IMR-90 (cell line): ENCODE measurements around the gene ZNF3. TPM values are rescaled to one million over a fixed set of nuclear protein-coding genes. Genes with fewer than 3 reads are reported as not detected.

Source experiments
- ATAC-seq: fragments of 200-7000 bp; cut with Tn5 transposase; 2 replicates; pipeline ENCODE4 v1.9.1; 2020; ENCODE audit warnings: low read depth, mild to moderate bottlenecking, moderate library complexity
- BruUV-seq: library from RNA; stranded (reverse); fragments of 400-500 nt; replicated peaks from 2 replicates; lab custom pipeline; 2021; lab: Mats Ljungman, UMichigan
- CTCF ChIA-PET: fragments of 300-600 bp; formaldehyde crosslinking; extraction: SDS; loops from one replicate; lab custom pipeline; 2021; ENCODE audit warnings: antibody characterized with exemption; lab: Yijun Ruan, JAX
- POLR2A ChIA-PET: fragments of 300-600 bp; sonication (Branson Sonifier 250); formaldehyde crosslinking; loops from one replicate; lab custom pipeline; 2022; ENCODE audit warnings: antibody characterized with exemption; ENCODE audit not compliant: unreplicated experiment; lab: Charles Lee
- DNase-seq: peaks from one replicate; pipeline ENCODE4 v3.0.0; 2013
- H2AFZ ChIP-seq: replicated peaks from 2 replicates; pipeline ENCODE3; 2013; ENCODE audit warnings: low read length, mild to moderate bottlenecking; ENCODE audit not compliant: poor library complexity
- H2AK5ac ChIP-seq: 2 replicates; pipeline ENCODE4 v1.6.1; 2013; ENCODE audit warnings: low read depth, low read length, inconsistent platforms
- H2AK9ac ChIP-seq: replicated peaks from 2 replicates; pipeline ENCODE3; 2013; ENCODE audit warnings: mild to moderate bottlenecking, low read depth, low read length, moderate library complexity; ENCODE audit not compliant: poor library complexity
- H2BK120ac ChIP-seq: 2 replicates; pipeline ENCODE4 v1.6.1; 2013; ENCODE audit warnings: low read depth, low read length, inconsistent platforms
- H2BK15ac ChIP-seq: 3 replicates; pipeline ENCODE4 v1.6.1; 2013; ENCODE audit warnings: low read depth, low read length, inconsistent platforms
- H2BK20ac ChIP-seq: 2 replicates; pipeline ENCODE4 v1.6.1; 2013; ENCODE audit warnings: low read depth, mild to moderate bottlenecking, inconsistent platforms, low read length, moderate library complexity
- H2BK5ac ChIP-seq: 2 replicates; pipeline ENCODE4 v1.6.1; 2013; ENCODE audit warnings: mild to moderate bottlenecking, low read depth, low read length, inconsistent platforms; ENCODE audit not compliant: poor library complexity, severe bottlenecking
- H3K14ac ChIP-seq: replicated peaks from 2 replicates; pipeline ENCODE4 v1.6.1; 2013; ENCODE audit warnings: low read depth, low read length, inconsistent platforms
- H3K18ac ChIP-seq: 2 replicates; pipeline ENCODE4 v1.6.1; 2013; ENCODE audit warnings: low read depth, low read length, control low read depth
- H3K23ac ChIP-seq: 2 replicates; pipeline ENCODE4 v1.6.1; 2013; ENCODE audit warnings: low read depth, low read length, inconsistent platforms
- H3K27ac ChIP-seq: 2 replicates; pipeline ENCODE4 v1.5.1; 2013; ENCODE audit warnings: mild to moderate bottlenecking, control low read depth, low read length; ENCODE audit not compliant: insufficient read depth
- H3K27me3 ChIP-seq: 2 replicates; pipeline ENCODE4 v1.6.1; 2013; ENCODE audit warnings: low read length; ENCODE audit not compliant: control insufficient read depth, insufficient read depth
- H3K36me3 ChIP-seq: 2 replicates; pipeline ENCODE4 v1.6.1; 2013; ENCODE audit warnings: low read length, mixed read lengths; ENCODE audit not compliant: control insufficient read depth, insufficient read depth
- H3K4ac ChIP-seq: 2 replicates; pipeline ENCODE4 v1.6.1; 2013; ENCODE audit warnings: low read depth, low read length, inconsistent platforms
- H3K4me1 ChIP-seq: 2 replicates; pipeline ENCODE4 v1.6.1; 2013; ENCODE audit warnings: low read length, mixed read lengths; ENCODE audit not compliant: control insufficient read depth, insufficient read depth
- H3K4me2 ChIP-seq: 2 replicates; pipeline ENCODE4 v1.6.1; 2013; ENCODE audit warnings: low read depth, mild to moderate bottlenecking, control low read depth, low read length, moderate library complexity
- H3K4me3 ChIP-seq: 2 replicates; pipeline ENCODE4 v1.5.1; 2013; ENCODE audit warnings: low read depth, mild to moderate bottlenecking, control low read depth, low read length, moderate library complexity; ENCODE audit not compliant: insufficient read depth
- H3K56ac ChIP-seq: 2 replicates; pipeline ENCODE4 v1.6.1; 2013; ENCODE audit warnings: low read length, inconsistent platforms; ENCODE audit not compliant: insufficient read depth; ENCODE audit errors: extremely low read depth
- H3K79me1 ChIP-seq, 2 experiments: 2 replicates each; pipeline ENCODE4 v1.6.1; 2013; ENCODE audit warnings: low read length in 2 of 2, inconsistent platforms in 1 of 2, low read depth in 1 of 2
- H3K9ac ChIP-seq: 2 replicates; pipeline ENCODE4 v1.6.1; 2013; ENCODE audit warnings: low read depth, low read length, control low read depth
- H3K9me1 ChIP-seq: 2 replicates; pipeline ENCODE4 v1.6.1; 2013; ENCODE audit warnings: low read length, inconsistent platforms; ENCODE audit not compliant: insufficient read depth
- H3K9me3 ChIP-seq: 2 replicates; pipeline ENCODE4 v1.6.1; 2013; ENCODE audit warnings: low read length; ENCODE audit not compliant: control insufficient read depth, insufficient read depth
- H4K20me1 ChIP-seq: 2 replicates; pipeline ENCODE4 v1.6.1; 2013; ENCODE audit warnings: low read length, inconsistent platforms; ENCODE audit not compliant: insufficient read depth
- H4K5ac ChIP-seq: 2 replicates; pipeline ENCODE4 v1.6.1; 2013; ENCODE audit warnings: mild to moderate bottlenecking, low read depth, low read length, control low read depth
- H4K8ac ChIP-seq, 2 experiments: 2 replicates each; pipeline ENCODE4 v1.6.1; 2013; ENCODE audit warnings: low read depth in 2 of 2, low read length in 2 of 2, control low read depth in 1 of 2, inconsistent platforms in 1 of 2
- H4K91ac ChIP-seq: 2 replicates; pipeline ENCODE4 v1.6.1; 2013; ENCODE audit warnings: low read depth, low read length, inconsistent platforms; ENCODE audit not compliant: insufficient read depth
- CHD1 ChIP-seq: IDR thresholded peaks from 2 replicates; pipeline ENCODE4 v1.6.1; 2012; ENCODE audit warnings: low read depth, low read length, improper control_type of control experiment
- MAFK ChIP-seq: IDR thresholded peaks from 2 replicates; pipeline ENCODE4 v1.6.1; 2012; ENCODE audit warnings: low read depth, low read length, improper control_type of control experiment
- RCOR1 ChIP-seq: IDR thresholded peaks from 2 replicates; pipeline ENCODE4 v1.6.1; 2012; ENCODE audit warnings: mild to moderate bottlenecking, low read length, improper control_type of control experiment; ENCODE audit not compliant: insufficient replicate concordance
- WGBS, 2 experiments: methylation state at CpG; one replicate each; pipeline versions ENCODE4 v1.1.5 to v1.1.7; 2013; ENCODE audit warnings: missing lambda C conversion rate in 2 of 2; ENCODE audit not compliant: insufficient read length in 1 of 2; ENCODE audit errors: extremely low coverage in 2 of 2; 5-methylcytosine and 5-hydroxymethylcytosine counted together
- dilution Hi-C: fragments of 300-500 bp; cut with HindIII; formaldehyde crosslinking; loops from one replicate; pipeline ENCODE4 v1.14.3; 2018; ENCODE audit warnings: low sequenced_read_pairs; ENCODE audit not compliant: unreplicated experiment
- in situ Hi-C: fragments of 300-500 bp; cut with MboI; formaldehyde crosslinking; loops from 3 replicates; pipeline ENCODE4 v1.14.3; 2019; ENCODE audit warnings: low sequenced_read_pairs, inconsistent platforms, mixed read lengths
- intact Hi-C: fragments of 100-400 bp; cut with micrococcal nuclease; formaldehyde crosslinking; loops from 2 replicates; pipeline ENCODE4 v1.10.0; 2022
- polyA plus RNA-seq, 3 experiments: library from polyadenylated mRNA; depleted of rRNA; stranded (reverse); fragments of >200 nt; gene quantifications; 2 replicates each; pipeline ENCODE4 v1.2.3, GENCODE V29; 2012; ENCODE audit warnings: low replicate concordance in 1 of 3
- total RNA-seq: library from RNA; depleted of rRNA; stranded (reverse); fragments of >200 nt; gene quantifications from 2 replicates; pipeline ENCODE4 v1.2.3, GENCODE V29; 2012
- TF ChIP-seq, protein P1 (sequence below): fragments of 150-350 bp; IDR thresholded peaks from 2 replicates; pipeline ENCODE4 v1.6.1; 2016; ENCODE audit warnings: low read depth, mild to moderate bottlenecking, low read length, moderate library complexity, borderline replicate concordance

Gene ZNF3
- total and polyA plus RNA-seq, 2 of the 4 experiments (the other 2 are of a cell fraction): 24.8 to 30.8 TPM

DNA sequence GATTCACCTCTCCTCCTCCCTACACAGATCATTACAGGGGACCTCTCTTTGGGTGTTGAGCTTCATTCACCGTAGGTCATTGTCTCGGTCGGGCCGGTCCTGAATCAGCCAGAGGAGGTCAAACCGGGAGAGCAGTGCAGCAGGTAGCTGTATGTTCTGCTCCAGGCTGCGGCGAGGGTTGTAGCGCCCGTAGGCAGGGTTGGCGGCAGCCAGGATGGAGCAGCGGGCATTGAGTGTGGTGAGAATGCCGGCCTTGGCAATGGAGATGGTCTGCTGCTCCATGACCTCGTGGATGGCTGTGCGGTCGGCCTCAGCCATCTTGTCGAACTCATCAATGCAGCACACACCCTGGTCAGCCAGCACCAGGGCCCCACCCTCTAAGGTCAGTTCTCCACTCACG is 14.2 kb upstream of the ZNF3 start:
- no peak overlapping the region for H3K56ac ChIP-seq
- POLR2A ChIA-PET: no interaction called here

More for the DNA sequence above, 14.2 kb upstream of the ZNF3 start:
- Histone ChIP-seq H2AK9ac (no peak overlapping the region), H3K14ac (no peak overlapping the region), H3K4me2 (no peak overlapping the region), H3K27ac (no peak overlapping the region), H2BK120ac (no peak overlapping the region), H4K20me1 (peaks cover 11% of the 10 kb centered on the region), H3K36me3 (peaks cover 79% of the 10 kb centered on the region), H3K18ac (no peak overlapping the region), H2BK20ac (no peak overlapping the region), H4K8ac (no peak overlapping the region), H3K4me1 (peaks cover 7% of the 10 kb centered on the region), H2BK5ac (no peak overlapping the region), H3K9ac (no peak overlapping the region), H2AFZ (no peak overlapping the region), H4K91ac (no peak overlapping the region), H3K23ac (no peak overlapping the region), H3K4me3 (no peak overlapping the region), H2AK5ac (no peak overlapping the region), H3K27me3 (no peaks in the 10 kb centered on the region), H3K4ac (no peak overlapping the region), H3K9me1 (peaks cover 5% of the 10 kb centered on the region), H3K79me1 (peaks cover 45 to 81% of the 10 kb centered on the region in 2 experiments), H2BK15ac (no peak overlapping the region), H4K5ac (no peak overlapping the region), H3K9me3 (no peaks in the 10 kb centered on the region)
- ATAC-seq: no peak
- no CpG with 5 or more reads among the region's 17 CpGs for WGBS, 2 experiments
- TF ChIP-seq CHD1: no peak
- no peak for TF ChIP-seq RCOR1
- no peak for TF ChIP-seq MAFK
- TF ChIP-seq, protein P1, sequence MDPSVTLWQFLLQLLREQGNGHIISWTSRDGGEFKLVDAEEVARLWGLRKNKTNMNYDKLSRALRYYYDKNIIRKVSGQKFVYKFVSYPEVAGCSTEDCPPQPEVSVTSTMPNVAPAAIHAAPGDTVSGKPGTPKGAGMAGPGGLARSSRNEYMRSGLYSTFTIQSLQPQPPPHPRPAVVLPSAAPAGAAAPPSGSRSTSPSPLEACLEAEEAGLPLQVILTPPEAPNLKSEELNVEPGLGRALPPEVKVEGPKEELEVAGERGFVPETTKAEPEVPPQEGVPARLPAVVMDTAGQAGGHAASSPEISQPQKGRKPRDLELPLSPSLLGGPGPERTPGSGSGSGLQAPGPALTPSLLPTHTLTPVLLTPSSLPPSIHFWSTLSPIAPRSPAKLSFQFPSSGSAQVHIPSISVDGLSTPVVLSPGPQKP: no peak
- no peak for DNase-seq
- CTCF ChIA-PET: no interaction called here
- in situ Hi-C loops (no loop called here), intact Hi-C loops (no loop called here), dilution Hi-C loops (no loop called here)
- no TSS peak for BruUV-seq
